Measurements from ENCODE around the gene PVALB. TPM values are rescaled to one million over a fixed set of nuclear protein-coding genes. Genes with fewer than 3 reads are reported as not detected.

PVALB gene
- total and polyA plus RNA-seq, 2 donors (not counting 3 experiments of a cell fraction or from before 2014, with no cell fraction given), result not detected

Other genes starting within 250 kb of the PVALB start
- gene CACNG2, start 113.3 kb downstream of the PVALB start, total RNA-seq, result not detected in 2 replicates
- gene CACNG2, start 113.3 kb downstream of the PVALB start, polyA plus RNA-seq, result not detected in 2 replicates
- gene IFT27, start 40.9 kb downstream of the PVALB start, total RNA-seq, result 30.5 and 33.7 TPM in 2 replicates
- 28.2 and 29.9 TPM in 2 replicates for gene IFT27, start 40.9 kb downstream of the PVALB start, polyA plus RNA-seq
- not detected in 2 replicates for gene NCF4, start 44.0 kb upstream of the PVALB start, total RNA-seq
- gene NCF4, start 44.0 kb upstream of the PVALB start, polyA plus RNA-seq, result 0.07 and 0.13 TPM in 2 replicates
- gene CSF2RB, start 96.6 kb upstream of the PVALB start, total RNA-seq, result 20.6 and 24.9 TPM in 2 replicates
- 68.2 and 100 TPM in 2 replicates for gene CSF2RB, start 96.6 kb upstream of the PVALB start, polyA plus RNA-seq
- 38.0 and 39.2 TPM in 2 replicates for gene TST, start 202.4 kb upstream of the PVALB start, total RNA-seq
- gene TST, start 202.4 kb upstream of the PVALB start, polyA plus RNA-seq, result 95.1 and 116 TPM in 2 replicates
- gene MPST, start 202.7 kb upstream of the PVALB start, total RNA-seq, result 87.3 and 93.2 TPM in 2 replicates
- gene MPST, start 202.7 kb upstream of the PVALB start, polyA plus RNA-seq, result 124 and 185 TPM in 2 replicates
- 48.0 and 59.2 TPM in 2 replicates for gene KCTD17, start 234.7 kb upstream of the PVALB start, total RNA-seq
- gene KCTD17, start 234.7 kb upstream of the PVALB start, polyA plus RNA-seq, result 73.0 and 77.9 TPM in 2 replicates